MM.1S (cell line): ENCODE results near the gene MEFV.

Experiments
- DNase-seq: peaks from one replicate; pipeline ENCODE4 v3.0.0-alpha.2; 2015
- H2AFZ ChIP-seq: fragments of 300-600 bp; sonication (generic); 2 replicates; pipeline ENCODE4 v1.6.0; 2016; ENCODE audit warnings: antibody characterized with exemption, low read length
- H3F3A ChIP-seq: fragments of 300-600 bp; sonication (generic); 2 replicates; pipeline ENCODE4 v1.6.1; 2016; ENCODE audit warnings: mild to moderate bottlenecking, antibody characterized with exemption, low read length, moderate library complexity, mixed read lengths; ENCODE audit not compliant: insufficient read depth
- H3K27ac ChIP-seq: fragments of 300-600 bp; sonication (generic); 2 replicates; pipeline ENCODE4 v1.5.1; 2016; ENCODE audit warnings: mild to moderate bottlenecking, low read length
- H3K27me3 ChIP-seq: fragments of 300-600 bp; sonication (generic); replicated peaks from 2 replicates; pipeline ENCODE4 v1.6.0; 2016; ENCODE audit warnings: low read length; ENCODE audit not compliant: insufficient read depth
- H3K36me3 ChIP-seq: fragments of 300-600 bp; sonication (generic); replicated peaks from 2 replicates; pipeline ENCODE4 v1.6.1; 2016; ENCODE audit warnings: mild to moderate bottlenecking, low read length, mixed read lengths; ENCODE audit not compliant: insufficient read depth
- H3K4me1 ChIP-seq: fragments of 300-600 bp; sonication (generic); 2 replicates; pipeline ENCODE4 v1.6.1; 2016; ENCODE audit warnings: low read length, mixed read lengths
- H3K4me2 ChIP-seq: fragments of 300-600 bp; sonication (generic); 2 replicates; pipeline ENCODE4 v1.6.0; 2016; ENCODE audit warnings: low read depth, low read length
- H3K4me3 ChIP-seq: fragments of 300-600 bp; sonication (generic); 2 replicates; pipeline ENCODE4 v1.5.1; 2016; ENCODE audit warnings: low read length, mixed read lengths
- H3K79me2 ChIP-seq: fragments of 300-600 bp; sonication (generic); 2 replicates; pipeline ENCODE4 v1.6.1; 2016; ENCODE audit warnings: mixed run types, low read length, mixed read lengths
- H3K9ac ChIP-seq: fragments of 300-600 bp; sonication (generic); 2 replicates; pipeline ENCODE4 v1.6.1; 2016; ENCODE audit warnings: low read length, mixed read lengths
- H3K9me2 ChIP-seq: fragments of 300-600 bp; sonication (generic); replicated peaks from 2 replicates; pipeline ENCODE4 v1.6.1; 2016; ENCODE audit warnings: mild to moderate bottlenecking, low read length, mixed read lengths; ENCODE audit not compliant: insufficient read depth
- H3K9me3 ChIP-seq: fragments of 300-600 bp; sonication (generic); replicated peaks from 2 replicates; pipeline ENCODE4 v1.6.1; 2016; ENCODE audit warnings: mild to moderate bottlenecking, low read length, mixed read lengths; ENCODE audit not compliant: insufficient read depth
- H4K20me1 ChIP-seq: fragments of 300-600 bp; sonication (generic); 2 replicates; pipeline ENCODE4 v1.6.1; 2016; ENCODE audit warnings: mild to moderate bottlenecking, low read length, moderate library complexity, mixed read lengths; ENCODE audit not compliant: insufficient read depth
- CTCF ChIP-seq: fragments of 300-600 bp; sonication (generic); IDR thresholded peaks from 2 replicates; pipeline ENCODE4 v1.5.1; 2016; ENCODE audit warnings: antibody characterized with exemption, low read length, mixed read lengths
- EZH2 ChIP-seq: fragments of 300-600 bp; sonication (generic); optimal IDR thresholded peaks from 2 replicates; pipeline ENCODE3; 2017; ENCODE audit warnings: low read depth, mild to moderate bottlenecking, antibody characterized with exemption, low read length, mixed read lengths
- EZH2phosphoT487 ChIP-seq: fragments of 300-600 bp; sonication (generic); IDR thresholded peaks from 2 replicates; pipeline ENCODE4 v1.6.1; 2018; ENCODE audit warnings: antibody characterized with exemption, low read length

Gene MEFV

DNA sequence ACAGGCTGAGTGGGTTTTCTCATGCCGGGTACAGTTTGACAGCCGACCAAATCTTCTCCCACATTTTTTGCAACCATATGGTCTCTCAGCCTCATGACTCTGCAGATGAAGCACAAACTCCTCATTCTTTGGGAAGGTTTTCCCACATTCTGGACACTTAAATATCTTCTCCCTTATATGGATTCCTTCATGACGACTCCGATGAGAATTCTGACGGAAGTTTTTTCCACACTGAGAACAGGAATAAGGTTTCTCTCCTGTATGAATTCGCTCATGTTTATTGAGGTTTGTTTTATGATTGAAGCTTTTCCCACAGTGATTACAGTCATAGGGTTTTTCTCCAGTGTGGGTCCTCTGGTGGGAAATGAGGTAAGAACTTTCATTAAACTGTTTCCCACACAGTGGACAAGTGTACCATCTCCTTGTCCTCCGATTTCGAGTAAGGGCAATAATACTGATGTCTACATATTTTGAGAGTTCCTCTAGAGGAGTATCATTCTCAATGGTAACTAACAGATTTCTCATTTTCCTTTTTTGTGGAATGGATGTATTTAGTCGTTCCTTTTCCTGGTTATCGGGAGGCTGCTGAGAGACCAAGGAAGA, 32.4 kb downstream of the MEFV start:
- 0 out of 2 replicates have a peak, but pooled peaks cover 4% of the 10 kb centered on the region for H3F3A ChIP-seq
- H3K9me3 ChIP-seq, result no peaks in the 10 kb centered on the region
- no peak overlapping the region for H3K27ac ChIP-seq
- H2AFZ ChIP-seq, result no peak overlapping the region
- H3K36me3 ChIP-seq, result peaks cover 34% of the 10 kb centered on the region
- H3K27me3 ChIP-seq, result no peaks in the 10 kb centered on the region
- H4K20me1 ChIP-seq, result no peaks in the 10 kb centered on the region
- no peaks in the 10 kb centered on the region for H3K79me2 ChIP-seq
- H3K9ac ChIP-seq, result no peak overlapping the region
- H3K9me2 ChIP-seq, result no peaks in the 10 kb centered on the region
- H3K4me1 ChIP-seq, result no peaks in the 10 kb centered on the region
- H3K4me2 ChIP-seq, result no peak overlapping the region
- TF ChIP-seq CTCF (no peak), EZH2 (no peak), EZH2phosphoT487 (no peak)
- DNase-seq, result no peak
- H3K4me3 ChIP-seq, result no peak overlapping the region

GRCh38 chr16:3220839-3221238, 35.6 kb downstream of the MEFV start:
- no peak for DNase-seq
- H3F3A ChIP-seq, result peaks cover 4% of the 10 kb centered on the region; the same call in 1 of the 2 replicates

GRCh38 chr16:3216263-3216640, 40.2 kb downstream of the MEFV start:
- TF ChIP-seq EZH2 (no peak), EZH2phosphoT487 (no peak), CTCF (no peak)
- no peak for DNase-seq
- Histone ChIP-seq H3F3A (no peaks in the 10 kb centered on the region; the same call in 1 of the 2 replicates), H3K9me3 (no peaks in the 10 kb centered on the region), H2AFZ (no peak overlapping the region), H3K9ac (no peak overlapping the region), H3K4me1 (peaks cover 19% of the 10 kb centered on the region), H3K9me2 (no peaks in the 10 kb centered on the region), H3K27me3 (no peaks in the 10 kb centered on the region), H3K4me3 (no peak overlapping the region), H3K79me2 (no peaks in the 10 kb centered on the region), H3K36me3 (no peaks in the 10 kb centered on the region), H4K20me1 (no peaks in the 10 kb centered on the region), H3K27ac (peak overlapping the region; percentile 38; the same call in 1 of the 2 replicates), H3K4me2 (peak overlapping the region; percentile 10)

More at GRCh38 chr16:3220839-3221238, 35.6 kb downstream of the MEFV start:
- Histone ChIP-seq H2AFZ (no peak overlapping the region), H3K9ac (no peak overlapping the region), H4K20me1 (no peaks in the 10 kb centered on the region), H3K27ac (no peak overlapping the region), H3K79me2 (no peaks in the 10 kb centered on the region), H3K4me2 (no peak overlapping the region), H3K4me3 (no peak overlapping the region), H3K9me2 (no peaks in the 10 kb centered on the region), H3K4me1 (peaks cover 7% of the 10 kb centered on the region), H3K27me3 (no peaks in the 10 kb centered on the region), H3K9me3 (no peaks in the 10 kb centered on the region), H3K36me3 (peaks cover 19% of the 10 kb centered on the region)
- TF ChIP-seq CTCF (no peak), EZH2phosphoT487 (no peak), EZH2 (no peak)
